ENCODE data around the gene NFAT5.

- no peak for TF ChIP-seq CTCF (IDR thresholded peaks at IDR 0.05; ENCODE audit: low read depth, low read length)
- TF ChIP-seq EZH2phosphoT487 (IDR thresholded peaks at IDR 0.05; ENCODE audit: low read depth): no peak
Measured at GRCh38 chr16:69522732-69523404, 42.9 kb upstream of the NFAT5 start.
